Fibroblast of the aortic adventitia (primary cell): ENCODE results near the gene SLC22A12. TPM values are rescaled to one million over a fixed set of nuclear protein-coding genes. Genes with fewer than 3 reads are reported as not detected.
"Not testable (repeated sequence)": the region's sequence is repeated elsewhere in the genome, so short reads cannot be mapped to it uniquely, and the experiment has no call there.

Experiments used
- DNase-seq: peaks from one replicate; pipeline ENCODE4 v3.0.0-alpha.2; 2010; ENCODE audit warnings: low read depth
- H3K4me3 ChIP-seq: 2 replicates; pipeline ENCODE4 v1.5.1; 2011; ENCODE audit warnings: low read depth, mild to moderate bottlenecking, control low read depth, low read length, moderate library complexity
- CTCF ChIP-seq: IDR thresholded peaks from 2 replicates; pipeline ENCODE4 v1.5.1; 2011; ENCODE audit warnings: mild to moderate bottlenecking, low read length, control low read depth, inconsistent platforms; ENCODE audit not compliant: insufficient read depth
- total RNA-seq: library from RNA; depleted of rRNA; stranded (reverse); fragments of >200 nt; gene quantifications from 2 replicates; pipeline ENCODE4 v1.2.3, GENCODE V29; 2012; ENCODE audit warnings: low replicate concordance

SLC22A12 gene
- total RNA-seq, 1 donor = not detected

- no peak for TF ChIP-seq CTCF
- no peak for DNase-seq
- H3K4me3 ChIP-seq = no peak overlapping the region
Observed at GRCh38 chr11:64558869-64559268, 32.2 kb upstream of the SLC22A12 start.

- no peak for DNase-seq
- H3K4me3 ChIP-seq = no peak overlapping the region
- no peak for TF ChIP-seq CTCF
Observed at GRCh38 chr11:64559351-64560138, 31.5 kb upstream of the SLC22A12 start.

- DNase-seq = no peak
- TF ChIP-seq CTCF = no peak
- H3K4me3 ChIP-seq = no peak overlapping the region
Observed at GRCh38 chr11:64560139-64560771, 30.8 kb upstream of the SLC22A12 start.

- H3K4me3 ChIP-seq = no peak overlapping the region
- TF ChIP-seq CTCF = no peak
- no peak for DNase-seq
Observed at GRCh38 chr11:64560941-64561340, 30.1 kb upstream of the SLC22A12 start.

- not testable (repeated sequence) for DNase-seq, H3K4me3 ChIP-seq
Observed at GRCh38 chr11:64561429-64561828, 29.6 kb upstream of the SLC22A12 start.

GRCh38 chr11:64561984-64562722 is 28.9 kb upstream of the SLC22A12 start:
- no peak for DNase-seq

More at GRCh38 chr11:64561984-64562722, 28.9 kb upstream of the SLC22A12 start:
- H3K4me3 ChIP-seq = no peak overlapping the region
- no peak for TF ChIP-seq CTCF
